DMS 273 treated with DMSO at 0.1 percent for 48 hours (cell line): Measurements from ENCODE around the gene C2CD4D.

Experiments
- DNase-seq: peaks from one replicate; lab custom pipeline; 2025; lab: John Stamatoyannopoulos, UW

The C2CD4D gene

DNA sequence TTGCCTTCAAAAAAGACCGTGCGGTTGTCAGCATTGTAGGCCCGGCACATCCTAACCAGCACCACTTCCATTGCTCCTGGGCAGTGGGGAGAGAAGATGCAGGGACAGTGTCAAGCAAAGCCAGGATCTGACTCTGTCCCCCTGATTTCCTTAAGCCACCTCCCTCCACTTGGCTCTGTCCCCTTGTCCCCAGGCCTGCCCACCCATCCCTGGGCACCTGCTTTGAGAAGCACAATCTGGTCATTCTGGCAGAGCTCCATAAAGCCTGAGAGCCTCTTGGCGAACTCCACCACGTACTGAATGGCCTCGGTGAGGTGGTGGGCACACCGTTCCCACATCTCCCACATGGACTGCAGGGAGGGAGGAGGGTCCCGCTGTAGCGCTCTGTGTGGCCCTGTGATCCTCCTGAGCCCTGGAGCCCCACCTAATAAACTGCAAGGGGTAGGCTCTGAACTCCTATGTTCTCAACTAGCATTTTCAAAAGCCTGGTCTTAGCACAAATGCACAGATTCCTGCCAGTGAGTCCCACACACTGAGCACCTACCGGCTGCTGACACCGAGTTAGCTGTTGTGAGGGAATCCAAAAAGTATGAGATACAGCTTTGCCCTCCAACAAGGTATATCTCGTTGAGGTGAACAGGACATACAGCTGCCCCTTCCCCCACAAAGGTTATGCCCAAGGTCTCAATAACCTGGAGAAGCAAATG is 26.2 kb downstream of the C2CD4D start:
- no peak for DNase-seq

- DNase-seq: no peak
These were observed 28.4 kb downstream of the C2CD4D start for GRCh38 chr1:151811181-151811580.

DNA sequence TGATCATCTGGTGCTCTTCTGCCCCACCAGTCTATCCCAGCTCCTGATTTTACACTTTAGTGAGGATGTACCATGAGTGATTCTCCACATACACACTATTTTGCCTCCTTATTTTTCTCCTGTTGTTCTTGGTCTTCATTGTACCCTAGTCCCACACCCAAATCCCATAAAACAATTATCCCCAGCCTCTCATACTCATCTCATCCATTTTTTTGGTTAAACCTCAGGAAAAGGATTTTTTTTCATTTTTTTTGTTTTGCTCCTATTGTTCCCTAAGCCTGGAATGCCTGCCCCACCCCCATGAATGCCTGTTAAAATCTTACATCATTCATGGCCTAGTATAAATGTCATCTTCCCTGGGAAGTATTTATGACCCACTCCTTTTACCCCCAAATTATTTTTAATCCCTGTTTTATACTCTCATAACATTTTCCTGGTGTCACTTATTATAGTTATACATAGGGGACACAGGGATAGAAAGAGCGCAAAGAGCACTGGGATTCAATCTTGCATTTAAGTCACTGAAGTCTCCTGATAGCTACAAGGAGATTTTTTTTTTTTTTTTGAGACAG is 29.5 kb downstream of the C2CD4D start:
- DNase-seq: no peak

DNA sequence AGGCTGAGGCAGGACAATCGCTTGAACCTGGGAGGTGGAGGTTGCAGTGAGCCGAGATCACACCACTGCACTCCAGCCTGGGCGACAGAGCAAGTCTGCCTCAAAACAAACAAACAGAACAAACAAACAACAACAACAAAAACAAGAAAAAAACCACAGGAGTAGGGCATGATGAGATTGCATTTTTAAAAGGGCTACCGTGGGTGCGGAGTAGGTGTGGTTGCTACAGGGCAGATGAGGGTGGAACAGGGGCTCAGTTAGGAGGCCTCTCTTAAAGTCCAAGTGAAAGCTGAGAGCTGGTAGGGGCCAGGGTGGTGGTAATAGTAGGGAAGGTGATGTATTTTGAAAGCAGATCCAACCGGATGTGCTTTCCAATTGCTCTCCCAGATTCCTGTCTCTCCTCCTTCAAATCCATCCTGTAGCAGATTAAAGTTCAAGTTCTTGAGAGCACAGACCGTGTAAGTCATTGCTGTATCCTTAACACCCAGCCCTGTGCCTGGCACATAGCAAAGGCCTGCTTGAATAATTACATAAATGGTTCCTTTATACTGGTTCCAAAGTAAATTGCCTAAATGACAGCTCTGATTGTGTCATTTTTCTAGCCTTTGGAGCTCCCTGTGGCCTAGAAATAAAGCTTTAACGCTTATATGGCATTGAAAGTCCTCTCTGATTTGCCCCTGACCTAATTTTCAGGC is 30.2 kb downstream of the C2CD4D start:
- DNase-seq: no peak

GRCh38 chr1:151807766-151808165 is 31.9 kb downstream of the C2CD4D start:
- no peak for DNase-seq

GRCh38 chr1:151807131-151807530 is 32.5 kb downstream of the C2CD4D start:
- no peak for DNase-seq

GRCh38 chr1:151806170-151806569 is 33.5 kb downstream of the C2CD4D start:
- no peak for DNase-seq

DNA sequence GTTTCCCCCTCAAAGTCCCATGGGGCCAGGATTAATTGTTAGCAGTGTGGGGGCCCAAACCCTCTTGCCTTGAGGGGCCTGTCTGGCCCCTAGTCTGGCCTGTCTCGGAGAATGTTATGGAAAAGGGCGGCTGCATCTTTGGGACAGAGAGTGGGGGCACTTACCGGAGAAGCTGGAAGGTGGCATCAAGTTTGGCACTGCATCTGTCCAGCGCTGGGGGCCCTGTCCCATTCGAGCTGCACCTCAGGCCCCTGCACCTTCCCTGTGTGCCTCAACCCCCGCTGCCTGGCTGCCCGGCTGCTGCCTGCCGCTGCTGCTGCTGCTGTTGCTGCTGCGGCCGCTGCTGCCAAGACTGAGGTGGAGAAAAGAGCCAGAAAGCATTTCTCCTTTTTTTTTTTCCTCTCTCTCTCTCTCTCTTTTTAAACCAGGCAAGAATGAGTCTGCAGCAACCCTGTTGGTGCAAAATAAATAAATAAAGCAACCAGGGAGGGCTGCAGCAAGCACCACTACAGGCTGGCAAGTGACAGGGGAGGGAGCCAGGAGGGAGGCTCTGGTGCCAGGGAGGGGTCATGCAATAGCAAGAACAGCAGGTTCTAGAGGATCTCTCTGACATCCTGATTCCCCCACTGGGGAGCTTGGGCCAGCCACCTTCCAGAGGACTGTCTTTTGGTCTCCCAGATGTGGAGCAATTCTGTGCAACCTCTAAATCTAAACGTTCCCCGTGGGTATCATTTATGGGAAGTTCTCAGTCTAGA is 34.4 kb downstream of the C2CD4D start, which contains the start of gene LINGO4:
Gene LINGO4, minus strand, starts transcription at position 354 of the 755 bp plus-strand sequence. CDS start 2,715 bp downstream, outside the sequence.
- DNase-seq: no peak

DNA sequence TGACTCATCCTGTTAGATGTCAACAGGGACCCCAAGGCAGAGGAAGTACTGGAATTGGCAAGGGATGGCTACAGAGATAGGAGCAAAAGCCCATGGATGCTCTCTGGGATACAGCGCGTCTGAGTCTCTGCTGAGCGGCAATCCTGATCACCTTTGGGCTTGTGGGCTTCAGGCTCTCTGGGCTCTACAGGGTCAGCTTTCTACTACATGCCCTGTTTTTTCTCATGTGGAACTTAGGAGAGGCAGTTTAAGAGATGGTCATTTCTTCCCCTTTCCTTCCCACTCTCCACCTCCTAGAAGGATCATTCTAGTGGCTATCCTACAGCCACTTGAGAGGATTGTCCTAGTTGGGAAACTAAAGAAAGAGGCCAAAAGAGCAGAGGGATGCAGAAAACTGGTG is 35.7 kb downstream of the C2CD4D start:
- no peak for DNase-seq

GRCh38 chr1:151803164-151803563 is 36.5 kb downstream of the C2CD4D start:
- no peak for DNase-seq

- DNase-seq: no peak
These were observed 37.2 kb downstream of the C2CD4D start for GRCh38 chr1:151802372-151802771.

DNA sequence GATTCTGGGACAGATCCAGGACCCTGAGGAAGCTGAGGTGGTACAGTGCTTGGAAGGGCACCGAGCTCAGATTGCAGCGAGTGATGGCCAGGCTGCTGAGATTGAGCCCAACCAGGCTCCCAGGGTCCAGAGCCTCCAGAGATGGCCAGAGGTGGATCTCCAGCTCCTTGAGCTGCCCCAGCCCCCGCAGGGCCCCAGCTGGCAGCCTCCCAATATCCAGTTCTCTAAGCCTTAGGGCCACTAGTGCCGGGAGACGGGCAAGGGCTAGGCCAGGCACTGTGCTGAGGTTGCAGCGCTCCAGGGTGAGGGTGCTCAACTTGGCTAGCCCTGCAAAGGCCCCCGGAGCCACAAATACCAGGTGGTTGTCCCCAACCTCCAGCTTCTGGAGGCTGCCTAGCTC is 37.8 kb downstream of the C2CD4D start:
- no peak for DNase-seq

- no peak for DNase-seq
These were observed 38.3 kb downstream of the C2CD4D start for GRCh38 chr1:151801310-151801820.

GRCh38 chr1:151800830-151801229 is 38.8 kb downstream of the C2CD4D start:
- DNase-seq: no peak

- no peak for DNase-seq
These were observed 40.2 kb downstream of the C2CD4D start for GRCh38 chr1:151799179-151800022.

GRCh38 chr1:151798571-151798970 is 41.0 kb downstream of the C2CD4D start:
- DNase-seq: no peak

- DNase-seq: no peak
These were observed 48.5 kb downstream of the C2CD4D start for GRCh38 chr1:151790940-151791651.

DNA sequence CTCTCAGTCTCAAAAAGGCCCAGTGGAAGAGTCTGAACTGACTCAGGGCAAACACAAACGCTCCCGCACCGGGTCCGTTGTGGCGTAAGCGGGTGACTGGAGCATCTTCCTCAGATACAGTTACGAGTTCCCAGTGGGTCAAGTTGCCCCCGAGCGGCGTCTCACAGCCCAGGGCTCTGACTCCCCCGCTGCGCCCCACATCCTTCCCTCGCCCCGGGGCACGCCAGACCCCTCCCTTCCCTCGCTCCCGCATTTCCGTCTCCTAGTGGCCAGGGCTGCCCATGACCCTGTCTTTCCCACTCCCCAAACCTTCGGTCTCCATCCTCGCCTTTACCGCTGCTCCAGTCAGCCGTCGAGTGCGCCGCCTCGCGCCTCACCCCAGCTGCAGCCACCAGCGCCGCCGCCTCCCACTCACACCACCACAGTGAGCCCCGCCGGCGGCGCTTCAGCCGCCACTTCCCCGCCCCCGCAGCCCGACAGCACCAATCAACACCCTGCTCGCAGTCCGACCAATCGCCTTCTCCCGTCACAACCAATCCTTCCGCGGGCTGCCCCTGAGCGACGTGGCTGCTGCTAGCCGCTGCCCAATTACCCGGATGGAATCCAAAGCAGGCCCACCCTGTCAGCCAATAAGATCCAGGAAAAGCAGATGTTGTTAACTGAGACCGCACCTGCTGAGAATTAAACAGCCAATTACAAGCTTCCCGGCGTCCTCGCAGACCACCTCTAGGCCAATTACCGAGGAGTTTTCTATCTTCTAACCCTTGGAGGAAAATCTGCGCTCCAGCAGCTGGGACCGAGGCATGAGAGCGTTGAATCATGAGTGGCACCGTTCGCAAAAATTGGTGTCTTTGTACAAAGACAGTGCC is 49.3 kb downstream of the C2CD4D start, which contains the start of gene TDRKH:
Gene TDRKH, minus strand, starts transcription at position 430 of the 869 bp plus-strand sequence. CDS start 7,478 bp downstream, outside the sequence.
- DNase-seq: peak; percentile 99
